GM12801 (cell line): ENCODE results near the gene GPR68.

Source experiments
- CTCF ChIP-seq: IDR thresholded peaks from one replicate; pipeline ENCODE4 v1.5.1; 2011; ENCODE audit warnings: control low read depth; ENCODE audit not compliant: insufficient read length; ENCODE audit errors: extremely low read depth

Gene GPR68

GRCh38 chr14:91193069-91193468 is 51.4 kb downstream of the GPR68 start:
- TF ChIP-seq CTCF = no peak

GRCh38 chr14:91190853-91191252 is 53.7 kb downstream of the GPR68 start:
- no peak for TF ChIP-seq CTCF

GRCh38 chr14:91187271-91187670 is 57.2 kb downstream of the GPR68 start:
- no peak for TF ChIP-seq CTCF

GRCh38 chr14:91186515-91187066 is 57.9 kb downstream of the GPR68 start:
- TF ChIP-seq CTCF = no peak

- no peak for TF ChIP-seq CTCF
Measured at GRCh38 chr14:91185721-91186120, 58.8 kb downstream of the GPR68 start.

- TF ChIP-seq CTCF = no peak
Measured at GRCh38 chr14:91184559-91184958, 59.9 kb downstream of the GPR68 start.
